Heart left ventricle (tissue), 13 donors: Measurements from ENCODE around the gene CMBL.

Source experiments
- POLR2A ChIP-seq, 2 donors: fragments of 450-650 bp; IDR thresholded peaks; one replicate each; pipeline ENCODE4 v1.6.1; 2017; ENCODE audit warnings: antibody characterized with exemption in 2 of 2, mild to moderate bottlenecking in 2 of 2, moderate library complexity in 2 of 2
- TF ChIP-seq, protein P1 (sequence below), 12 donors: fragments of 200-600 bp; sonication (generic) in 4 of 12; IDR thresholded peaks; one replicate each; pipeline versions ENCODE4 v1.5.0 to v1.8.0; 2018 to 2022; ENCODE audit warnings: antibody characterized with exemption in 12 of 12, mild to moderate bottlenecking in 5 of 12
- donor health status: ischemic (EF 13 %, LVEDD 7.1; RV severe dilation, severe dysfunction).
- donor health status: DM: no; HTN: yes; CAD: no.
- donor health status: DM: no; HTN: no; CAD: no.
- donor health status: ischemic (EF 25% LVEDD 6.9; RV normal size, moderate dysfunction).
- donor health status: ischemic (EF 25% LVEDD 5.7; RV mildly dilated, moderate dysfunction).
- donor health status: ischemic (EF 35%, LVEDD 5.7; RV mildly dilated, moderate dysfunction).
- donor health status: nonischemic (EF 11% LVEDD 7.7; RV severe dilation, severe dysfunction).
- donor health status: DM: yes; HTN: yes; CAD: no.
- donor health status: PGD.
- donor health status: ischemic (EF 29% LVEDD 5.4; RV normal size, mild dysfunction).
- donor health status: nonischemic (EF 23%, LVEDD 6.1; RV moderate dilation, normal function).

- TF ChIP-seq POLR2A (IDR thresholded peaks at IDR 0.05): no peak
- TF ChIP-seq, protein P1, sequence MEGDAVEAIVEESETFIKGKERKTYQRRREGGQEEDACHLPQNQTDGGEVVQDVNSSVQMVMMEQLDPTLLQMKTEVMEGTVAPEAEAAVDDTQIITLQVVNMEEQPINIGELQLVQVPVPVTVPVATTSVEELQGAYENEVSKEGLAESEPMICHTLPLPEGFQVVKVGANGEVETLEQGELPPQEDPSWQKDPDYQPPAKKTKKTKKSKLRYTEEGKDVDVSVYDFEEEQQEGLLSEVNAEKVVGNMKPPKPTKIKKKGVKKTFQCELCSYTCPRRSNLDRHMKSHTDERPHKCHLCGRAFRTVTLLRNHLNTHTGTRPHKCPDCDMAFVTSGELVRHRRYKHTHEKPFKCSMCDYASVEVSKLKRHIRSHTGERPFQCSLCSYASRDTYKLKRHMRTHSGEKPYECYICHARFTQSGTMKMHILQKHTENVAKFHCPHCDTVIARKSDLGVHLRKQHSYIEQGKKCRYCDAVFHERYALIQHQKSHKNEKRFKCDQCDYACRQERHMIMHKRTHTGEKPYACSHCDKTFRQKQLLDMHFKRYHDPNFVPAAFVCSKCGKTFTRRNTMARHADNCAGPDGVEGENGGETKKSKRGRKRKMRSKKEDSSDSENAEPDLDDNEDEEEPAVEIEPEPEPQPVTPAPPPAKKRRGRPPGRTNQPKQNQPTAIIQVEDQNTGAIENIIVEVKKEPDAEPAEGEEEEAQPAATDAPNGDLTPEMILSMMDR (IDR thresholded peaks at IDR 0.05): no peak
These were observed 4.1 kb upstream of the CMBL start for GRCh38 chr5:10311595-10312425.
